IMR-90 (cell line): Measurements from ENCODE around the gene IRAK2. TPM values are rescaled to one million over a fixed set of nuclear protein-coding genes. Genes with fewer than 3 reads are reported as not detected.

ENCODE experiments used
- ATAC-seq: fragments of 200-7000 bp; cut with Tn5 transposase; 2 replicates; pipeline ENCODE4 v1.9.1; 2020; ENCODE audit warnings: low read depth, mild to moderate bottlenecking, moderate library complexity
- BruUV-seq: library from RNA; stranded (reverse); fragments of 400-500 nt; replicated peaks from 2 replicates; lab custom pipeline; 2021; lab: Mats Ljungman, UMichigan
- CTCF ChIA-PET: fragments of 300-600 bp; formaldehyde crosslinking; extraction: SDS; loops from one replicate; lab custom pipeline; 2021; ENCODE audit warnings: antibody characterized with exemption; lab: Yijun Ruan, JAX
- POLR2A ChIA-PET: fragments of 300-600 bp; sonication (Branson Sonifier 250); formaldehyde crosslinking; loops from one replicate; lab custom pipeline; 2022; ENCODE audit warnings: antibody characterized with exemption; ENCODE audit not compliant: unreplicated experiment; lab: Charles Lee
- DNase-seq: peaks from one replicate; pipeline ENCODE4 v3.0.0; 2013
- H2AFZ ChIP-seq: replicated peaks from 2 replicates; pipeline ENCODE3; 2013; ENCODE audit warnings: low read length, mild to moderate bottlenecking; ENCODE audit not compliant: poor library complexity
- H2AK5ac ChIP-seq: 2 replicates; pipeline ENCODE4 v1.6.1; 2013; ENCODE audit warnings: low read depth, low read length, inconsistent platforms
- H2AK9ac ChIP-seq: replicated peaks from 2 replicates; pipeline ENCODE3; 2013; ENCODE audit warnings: mild to moderate bottlenecking, low read depth, low read length, moderate library complexity; ENCODE audit not compliant: poor library complexity
- H2BK120ac ChIP-seq: 2 replicates; pipeline ENCODE4 v1.6.1; 2013; ENCODE audit warnings: low read depth, low read length, inconsistent platforms
- H2BK15ac ChIP-seq: 3 replicates; pipeline ENCODE4 v1.6.1; 2013; ENCODE audit warnings: low read depth, low read length, inconsistent platforms
- H2BK20ac ChIP-seq: 2 replicates; pipeline ENCODE4 v1.6.1; 2013; ENCODE audit warnings: low read depth, mild to moderate bottlenecking, inconsistent platforms, low read length, moderate library complexity
- H2BK5ac ChIP-seq: 2 replicates; pipeline ENCODE4 v1.6.1; 2013; ENCODE audit warnings: mild to moderate bottlenecking, low read depth, low read length, inconsistent platforms; ENCODE audit not compliant: poor library complexity, severe bottlenecking
- H3K14ac ChIP-seq: replicated peaks from 2 replicates; pipeline ENCODE4 v1.6.1; 2013; ENCODE audit warnings: low read depth, low read length, inconsistent platforms
- H3K18ac ChIP-seq: 2 replicates; pipeline ENCODE4 v1.6.1; 2013; ENCODE audit warnings: low read depth, low read length, control low read depth
- H3K23ac ChIP-seq: 2 replicates; pipeline ENCODE4 v1.6.1; 2013; ENCODE audit warnings: low read depth, low read length, inconsistent platforms
- H3K27ac ChIP-seq: 2 replicates; pipeline ENCODE4 v1.5.1; 2013; ENCODE audit warnings: mild to moderate bottlenecking, control low read depth, low read length; ENCODE audit not compliant: insufficient read depth
- H3K27me3 ChIP-seq: 2 replicates; pipeline ENCODE4 v1.6.1; 2013; ENCODE audit warnings: low read length; ENCODE audit not compliant: control insufficient read depth, insufficient read depth
- H3K36me3 ChIP-seq: 2 replicates; pipeline ENCODE4 v1.6.1; 2013; ENCODE audit warnings: low read length, mixed read lengths; ENCODE audit not compliant: control insufficient read depth, insufficient read depth
- H3K4ac ChIP-seq: 2 replicates; pipeline ENCODE4 v1.6.1; 2013; ENCODE audit warnings: low read depth, low read length, inconsistent platforms
- H3K4me1 ChIP-seq: 2 replicates; pipeline ENCODE4 v1.6.1; 2013; ENCODE audit warnings: low read length, mixed read lengths; ENCODE audit not compliant: control insufficient read depth, insufficient read depth
- H3K4me2 ChIP-seq: 2 replicates; pipeline ENCODE4 v1.6.1; 2013; ENCODE audit warnings: low read depth, mild to moderate bottlenecking, control low read depth, low read length, moderate library complexity
- H3K4me3 ChIP-seq: 2 replicates; pipeline ENCODE4 v1.5.1; 2013; ENCODE audit warnings: low read depth, mild to moderate bottlenecking, control low read depth, low read length, moderate library complexity; ENCODE audit not compliant: insufficient read depth
- H3K56ac ChIP-seq: 2 replicates; pipeline ENCODE4 v1.6.1; 2013; ENCODE audit warnings: low read length, inconsistent platforms; ENCODE audit not compliant: insufficient read depth; ENCODE audit errors: extremely low read depth
- H3K79me1 ChIP-seq, 2 experiments: 2 replicates each; pipeline ENCODE4 v1.6.1; 2013; ENCODE audit warnings: low read length in 2 of 2, inconsistent platforms in 1 of 2, low read depth in 1 of 2
- H3K9ac ChIP-seq: 2 replicates; pipeline ENCODE4 v1.6.1; 2013; ENCODE audit warnings: low read depth, low read length, control low read depth
- H3K9me1 ChIP-seq: 2 replicates; pipeline ENCODE4 v1.6.1; 2013; ENCODE audit warnings: low read length, inconsistent platforms; ENCODE audit not compliant: insufficient read depth
- H3K9me3 ChIP-seq: 2 replicates; pipeline ENCODE4 v1.6.1; 2013; ENCODE audit warnings: low read length; ENCODE audit not compliant: control insufficient read depth, insufficient read depth
- H4K20me1 ChIP-seq: 2 replicates; pipeline ENCODE4 v1.6.1; 2013; ENCODE audit warnings: low read length, inconsistent platforms; ENCODE audit not compliant: insufficient read depth
- H4K5ac ChIP-seq: 2 replicates; pipeline ENCODE4 v1.6.1; 2013; ENCODE audit warnings: mild to moderate bottlenecking, low read depth, low read length, control low read depth
- H4K8ac ChIP-seq, 2 experiments: 2 replicates each; pipeline ENCODE4 v1.6.1; 2013; ENCODE audit warnings: low read depth in 2 of 2, low read length in 2 of 2, control low read depth in 1 of 2, inconsistent platforms in 1 of 2
- H4K91ac ChIP-seq: 2 replicates; pipeline ENCODE4 v1.6.1; 2013; ENCODE audit warnings: low read depth, low read length, inconsistent platforms; ENCODE audit not compliant: insufficient read depth
- WGBS, 2 experiments: methylation state at CpG; one replicate each; pipeline versions ENCODE4 v1.1.5 to v1.1.7; 2013; ENCODE audit warnings: missing lambda C conversion rate in 2 of 2; ENCODE audit not compliant: insufficient read length in 1 of 2; ENCODE audit errors: extremely low coverage in 2 of 2; 5-methylcytosine and 5-hydroxymethylcytosine counted together
- dilution Hi-C: fragments of 300-500 bp; cut with HindIII; formaldehyde crosslinking; loops from one replicate; pipeline ENCODE4 v1.14.3; 2018; ENCODE audit warnings: low sequenced_read_pairs; ENCODE audit not compliant: unreplicated experiment
- in situ Hi-C: fragments of 300-500 bp; cut with MboI; formaldehyde crosslinking; loops from 3 replicates; pipeline ENCODE4 v1.14.3; 2019; ENCODE audit warnings: low sequenced_read_pairs, inconsistent platforms, mixed read lengths
- intact Hi-C: fragments of 100-400 bp; cut with micrococcal nuclease; formaldehyde crosslinking; loops from 2 replicates; pipeline ENCODE4 v1.10.0; 2022
- polyA plus RNA-seq, 3 experiments: library from polyadenylated mRNA; depleted of rRNA; stranded (reverse); fragments of >200 nt; gene quantifications; 2 replicates each; pipeline ENCODE4 v1.2.3, GENCODE V29; 2012; ENCODE audit warnings: low replicate concordance in 1 of 3
- total RNA-seq: library from RNA; depleted of rRNA; stranded (reverse); fragments of >200 nt; gene quantifications from 2 replicates; pipeline ENCODE4 v1.2.3, GENCODE V29; 2012
- TF ChIP-seq, protein P1 (sequence below): fragments of 150-350 bp; IDR thresholded peaks from 2 replicates; pipeline ENCODE4 v1.6.1; 2016; ENCODE audit warnings: low read depth, mild to moderate bottlenecking, low read length, moderate library complexity, borderline replicate concordance

The IRAK2 gene
- total and polyA plus RNA-seq, 2 of the 4 experiments (the other 2 are of a cell fraction): 6.9 to 8.1 TPM

- TF ChIP-seq, protein P1, sequence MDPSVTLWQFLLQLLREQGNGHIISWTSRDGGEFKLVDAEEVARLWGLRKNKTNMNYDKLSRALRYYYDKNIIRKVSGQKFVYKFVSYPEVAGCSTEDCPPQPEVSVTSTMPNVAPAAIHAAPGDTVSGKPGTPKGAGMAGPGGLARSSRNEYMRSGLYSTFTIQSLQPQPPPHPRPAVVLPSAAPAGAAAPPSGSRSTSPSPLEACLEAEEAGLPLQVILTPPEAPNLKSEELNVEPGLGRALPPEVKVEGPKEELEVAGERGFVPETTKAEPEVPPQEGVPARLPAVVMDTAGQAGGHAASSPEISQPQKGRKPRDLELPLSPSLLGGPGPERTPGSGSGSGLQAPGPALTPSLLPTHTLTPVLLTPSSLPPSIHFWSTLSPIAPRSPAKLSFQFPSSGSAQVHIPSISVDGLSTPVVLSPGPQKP: no peak
- H2AK5ac ChIP-seq: no peak overlapping the region
- H3K14ac ChIP-seq: no peak overlapping the region
- H3K27ac ChIP-seq: no peak overlapping the region
- H3K4ac ChIP-seq: no peak overlapping the region
- in situ Hi-C loops: no loop called here
- H3K9ac ChIP-seq: no peak overlapping the region
- H3K9me3 ChIP-seq: peaks cover 4% of the 10 kb centered on the region; the same call in 1 of the 2 replicates
- H4K5ac ChIP-seq: no peak overlapping the region
- CTCF ChIA-PET: no interaction called here
- peaks cover 13% of the 10 kb centered on the region for H3K9me1 ChIP-seq
- H4K8ac ChIP-seq: no peak overlapping the region
- WGBS, 2 experiments: 95% methylated on average over 3 of the region's 9 CpGs; no CpG with 5 or more reads in 1 of the 2 experiments
- intact Hi-C loops: loop anchor here (10.0 kb wide), 1 partner anchor 505 kb away; no protein-coding TSS in a partner anchor
- H3K79me1 ChIP-seq: peaks cover 3 to 16% of the 10 kb centered on the region in 2 experiments
- H2BK120ac ChIP-seq: no peak overlapping the region; the same call in 1 of the 2 replicates
- H3K4me3 ChIP-seq: no peak overlapping the region
- H3K36me3 ChIP-seq: peaks cover 20% of the 10 kb centered on the region
- POLR2A ChIA-PET: interaction anchor here (0.6 kb wide), 1 partner anchor 105 kb away, joined by 13 read pairs; no protein-coding TSS in a partner anchor
- dilution Hi-C loops: no loop called here
- ATAC-seq (no peak), DNase-seq (no peak)
- H2BK5ac ChIP-seq: no peak overlapping the region
- no peak overlapping the region for H2BK20ac ChIP-seq
- peak overlapping the region; percentile 23 for H2AK9ac ChIP-seq
- no peak overlapping the region for H3K56ac ChIP-seq
- no peak overlapping the region for H3K18ac ChIP-seq
- H2AFZ ChIP-seq: no peak overlapping the region
- H3K27me3 ChIP-seq: no peaks in the 10 kb centered on the region
- H3K4me2 ChIP-seq: no peak overlapping the region
- no peak overlapping the region for H2BK15ac ChIP-seq
- no peak overlapping the region for H4K91ac ChIP-seq
- BruUV-seq: no TSS peak
- no peaks in the 10 kb centered on the region for H4K20me1 ChIP-seq
- H3K4me1 ChIP-seq: peaks cover 8% of the 10 kb centered on the region
- H3K23ac ChIP-seq: no peak overlapping the region
Measured at GRCh38 chr3:10219737-10220136, 55.0 kb downstream of the IRAK2 start.
